GM12878 (cell line): ENCODE results near the gene ABR.

ENCODE experiments used
- ATF3 ChIP-seq: IDR thresholded peaks from 2 replicates; pipeline ENCODE4 v1.6.1; 2011; ENCODE audit warnings: low read depth, mild to moderate bottlenecking, low read length, moderate library complexity, borderline replicate concordance; ENCODE audit errors: extremely low read depth
- ATF7 ChIP-seq: fragments of 450-650 bp; IDR thresholded peaks from 2 replicates; pipeline ENCODE4 v1.6.1; 2016; ENCODE audit warnings: low read depth, mild to moderate bottlenecking
- CHD2 ChIP-seq: IDR thresholded peaks from 2 replicates; pipeline ENCODE4 v1.6.1; 2011; ENCODE audit warnings: low read depth, low read length, improper control_type of control experiment, borderline replicate concordance
- CTCF ChIP-seq, 3 experiments: IDR thresholded peaks in 2 of 3; conservative IDR thresholded peaks in 1 of 3; 2 replicates each; pipeline ENCODE4 v1.5.1; 2011; ENCODE audit warnings: low read depth in 3 of 3, low read length in 3 of 3, mild to moderate bottlenecking in 3 of 3, control low read depth in 2 of 3, moderate library complexity in 2 of 3, inconsistent platforms in 1 of 3, mixed read lengths in 1 of 3; ENCODE audit not compliant: control insufficient read depth in 2 of 3, insufficient read depth in 1 of 3; ENCODE audit errors: extremely low read depth in 1 of 3
- EZH2 ChIP-seq: IDR thresholded peaks from 2 replicates; pipeline ENCODE4 v1.6.1; 2012; ENCODE audit warnings: low read depth, mild to moderate bottlenecking, control low read depth, inconsistent platforms, low read length, borderline replicate concordance; ENCODE audit not compliant: control insufficient read depth
- IRF5 ChIP-seq: fragments of 450-650 bp; IDR thresholded peaks from 2 replicates; pipeline ENCODE4 v1.6.1; 2017; ENCODE audit warnings: borderline replicate concordance
- POLR2A ChIP-seq: IDR thresholded peaks from 2 replicates; pipeline ENCODE4 v1.6.1; 2011; ENCODE audit warnings: low read depth, mild to moderate bottlenecking, low read length
- POLR2AphosphoS5 ChIP-seq: IDR thresholded peaks from 2 replicates; pipeline ENCODE4 v1.6.1; 2011; ENCODE audit warnings: mild to moderate bottlenecking, low read length, inconsistent platforms
- RAD51 ChIP-seq: fragments of 450-650 bp; IDR thresholded peaks from 2 replicates; pipeline ENCODE4 v1.6.1; 2016; ENCODE audit warnings: moderate library complexity, mild to moderate bottlenecking, inconsistent platforms
- SIX5 ChIP-seq: IDR thresholded peaks from 2 replicates; pipeline ENCODE4 v1.6.1; 2011; ENCODE audit warnings: mild to moderate bottlenecking, low read depth, low read length, moderate library complexity; ENCODE audit not compliant: severe bottlenecking
- ZBTB33 ChIP-seq: fragments of 450-650 bp; IDR thresholded peaks from 2 replicates; pipeline ENCODE4 v1.6.1; 2017; ENCODE audit warnings: mild to moderate bottlenecking
- ZZZ3 ChIP-seq: IDR thresholded peaks from 2 replicates; pipeline ENCODE4 v1.6.1; 2011; ENCODE audit warnings: low read depth; ENCODE audit not compliant: control insufficient read depth, insufficient read length

GRCh38 chr17:1107083-1107776, 72.6 kb downstream of the ABR start:
- TF ChIP-seq ATF3 (no peak), POLR2A (no peak), CTCF (IDR thresholded peaks at IDR 0.05 in 2 of 3, conservative IDR thresholded peaks at IDR 0.05 in 1 of 3; ENCODE audit: control insufficient read depth in 2 of 3, extremely low read depth in 1 of 3, insufficient read depth in 1 of 3, low read depth in 3 of 3, low read length in 3 of 3) (no peak), ZZZ3 (no peak), ATF7 (no peak), SIX5 (no peak), CHD2 (no peak), RAD51 (no peak), IRF5 (no peak), EZH2 (no peak), POLR2AphosphoS5 (no peak), ZBTB33 (no peak)
